ENCODE data around the gene GAD2. TPM values are rescaled to one million over a fixed set of nuclear protein-coding genes. Genes with fewer than 3 reads are reported as not detected.
A peak's percentile ranks its signal among the peaks of the same experiment; 100 is the strongest.

GAD2 gene
- total and polyA plus RNA-seq, 9 of the 15 experiments (the other 6 are each of a cell fraction or from before 2014, with no cell fraction given), result not detected

GRCh38 chr10:26172131-26172530, 44.4 kb upstream of the GAD2 start:
- peak; percentile 48; the same call in 2 of the 3 replicates for ATAC-seq
- intact Hi-C loops (cut with micrococcal nuclease), result no loop called here

More at GRCh38 chr10:26172131-26172530, 44.4 kb upstream of the GAD2 start:
- BruUV-seq (replicated peaks), result no TSS peak
- Histone ChIP-seq H3K27me3 (ENCODE audit: control insufficient read depth in 2 of 2, insufficient read depth in 2 of 2, low read length in 2 of 2) (no peaks in the 10 kb centered on the region), H2AFZ (ENCODE audit: low read depth, low read length) (no peak overlapping the region), H3K4me1 (replicated peaks in 1 of 2; ENCODE audit: control insufficient read depth in 2 of 2, insufficient read depth in 2 of 2, low read length in 2 of 2) (no peaks in the 10 kb centered on the region), H3K4me3 (no peak overlapping the region), H4K20me1 (replicated peaks; ENCODE audit: control insufficient read depth, insufficient read depth, low read length) (no peaks in the 10 kb centered on the region), H3K9me1 (ENCODE audit: control insufficient read depth, insufficient read depth, low read length) (no peaks in the 10 kb centered on the region), H3K36me3 (ENCODE audit: control insufficient read depth, insufficient read depth, low read length) (no peaks in the 10 kb centered on the region), H3K9me3 (replicated peaks; ENCODE audit: control insufficient read depth, insufficient read depth, low read depth, low read length) (no peaks in the 10 kb centered on the region), H3K4me2 (ENCODE audit: insufficient read depth, low read length) (no peak overlapping the region), H3K27ac (ENCODE audit: extremely low read depth, low read depth, low read length) (no peak overlapping the region), H3K9ac (ENCODE audit: insufficient read depth in 1 of 2, low read depth in 2 of 2, low read length in 2 of 2) (no peak overlapping the region), H3K79me2 (ENCODE audit: control insufficient read depth, insufficient read depth, low read length) (no peaks in the 10 kb centered on the region)
- 4% methylated on average over 6 of the region's 7 CpGs for WGBS (ENCODE audit: insufficient coverage, low coverage, missing lambda C conversion rate)
- FAIRE-seq (no peak), DNase-seq (ENCODE audit: extremely low read depth in 1 of 4, low spot score in 3 of 4) (peak in 1 of 4 experiments; percentile 1)
- TF ChIP-seq HNRNPK (IDR thresholded peaks at IDR 0.05; ENCODE audit: low read depth, low read length, poor library complexity, severe bottlenecking) (no peak), CBX1 (IDR thresholded peaks at IDR 0.05; ENCODE audit: low read depth) (no peak), ETV1 (tag; conservative IDR thresholded peaks at IDR 0.05; ENCODE audit: low read depth) (no peak), FIP1L1 (IDR thresholded peaks at IDR 0.05; ENCODE audit: low read depth, low read length, poor library complexity, severe bottlenecking) (no peak), LEF1 (IDR thresholded peaks at IDR 0.05) (no peak), MTF1 (CRISPR knock-in tag; IDR thresholded peaks at IDR 0.05; ENCODE audit: borderline replicate concordance) (no peak), ZKSCAN8 (CRISPR knock-in tag; IDR thresholded peaks at IDR 0.05) (no peak), ELF4 (CRISPR knock-in tag; IDR thresholded peaks at IDR 0.05) (no peak), DEAF1 (CRISPR knock-in tag; IDR thresholded peaks at IDR 0.05) (no peak), DDX20 (tag; IDR thresholded peaks at IDR 0.05; ENCODE audit: low read depth) (no peak)
- POLR2A ChIA-PET, result interaction anchor here (0.6 kb wide), 1 partner anchor 343 kb away, joined by 3 read pairs; no protein-coding TSS in a partner anchor
- in situ Hi-C loops (cut with MboI), result no loop called here
- CTCF ChIA-PET (ENCODE audit: low intra/inter-chr PET ratio), result no interaction called here

Measured in K562 (cell line).